Fibroblast of lung (primary cell): ENCODE data around the gene EXOSC5. TPM values are rescaled to one million over a fixed set of nuclear protein-coding genes. Genes with fewer than 3 reads are reported as not detected.

Experiments used
- DNase-seq, 2 donors: peaks; one replicate each; pipeline versions ENCODE4 v3.0.0 to v3.0.0-alpha.2; 2010; ENCODE audit warnings: low read depth in 2 of 2
- H2AFZ ChIP-seq: 2 replicates; pipeline ENCODE4 v1.5.1; 2012; ENCODE audit warnings: low read length, control low read depth, inconsistent platforms
- H3K27ac ChIP-seq: 2 replicates; pipeline ENCODE4 v1.5.1; 2011; ENCODE audit warnings: low read length, control low read depth; ENCODE audit not compliant: insufficient read depth
- H3K27me3 ChIP-seq: 2 replicates; pipeline ENCODE4 v1.5.1; 2011; ENCODE audit warnings: mild to moderate bottlenecking, low read length; ENCODE audit not compliant: control insufficient read depth, insufficient read depth
- H3K36me3 ChIP-seq: 2 replicates; pipeline ENCODE4 v1.5.1; 2011; ENCODE audit warnings: low read length; ENCODE audit not compliant: control insufficient read depth, insufficient read depth
- H3K4me1 ChIP-seq: 2 replicates; pipeline ENCODE4 v1.5.1; 2011; ENCODE audit warnings: low read length; ENCODE audit not compliant: control insufficient read depth, insufficient read depth; ENCODE audit errors: extremely low read depth
- H3K4me2 ChIP-seq: 2 replicates; pipeline ENCODE4 v1.5.1; 2011; ENCODE audit warnings: low read length, control low read depth; ENCODE audit not compliant: insufficient read depth; ENCODE audit errors: extremely low read depth
- H3K4me3 ChIP-seq, 4 experiments: fragments of 200-600 bp in 1 of 4; sonication (generic) in 1 of 4; replicated peaks in 1 of 4; 2 replicates each; pipeline ENCODE4 v1.5.1; 2011 to 2016; ENCODE audit warnings: low read length in 4 of 4, low read depth in 3 of 4, mild to moderate bottlenecking in 3 of 4, control low read depth in 2 of 4, inconsistent platforms in 1 of 4, mixed read lengths in 1 of 4; ENCODE audit not compliant: insufficient read depth in 1 of 4; ENCODE audit errors: control extremely low read depth in 1 of 4
- H3K79me2 ChIP-seq: 2 replicates; pipeline ENCODE4 v1.5.1; 2012; ENCODE audit warnings: mild to moderate bottlenecking, low read length, inconsistent platforms; ENCODE audit not compliant: control insufficient read depth, insufficient read depth
- H3K9ac ChIP-seq: 2 replicates; pipeline ENCODE4 v1.5.1; 2011; ENCODE audit warnings: mild to moderate bottlenecking, low read length, control low read depth; ENCODE audit not compliant: insufficient read depth
- H3K9me3 ChIP-seq: 2 replicates; pipeline ENCODE4 v1.5.1; 2012; ENCODE audit warnings: low read depth, low read length; ENCODE audit not compliant: control insufficient read depth, insufficient read depth
- H4K20me1 ChIP-seq: 2 replicates; pipeline ENCODE4 v1.5.1; 2011; ENCODE audit warnings: low read length; ENCODE audit not compliant: control insufficient read depth, insufficient read depth; ENCODE audit errors: extremely low read depth
- EZH2 ChIP-seq: IDR thresholded peaks from 2 replicates; pipeline ENCODE4 v1.5.1; 2012; ENCODE audit warnings: low read length, control low read depth, mild to moderate bottlenecking; ENCODE audit errors: missing control alignments
- polyA plus RNA-seq, 2 donors: library from polyadenylated mRNA; depleted of rRNA in 1 of 2; stranded (reverse) in 1 of 2; unstranded in 1 of 2; fragments of >200 nt; gene quantifications; 2 replicates each; pipeline ENCODE4 v1.2.1, GENCODE V29; 2011 to 2012; ENCODE audit warnings: missing spikeins in 1 of 2
- total RNA-seq: library from RNA; depleted of rRNA; stranded (reverse); fragments of >200 nt; gene quantifications from 2 replicates; pipeline ENCODE4 v1.2.1, GENCODE V29; 2014
- TF ChIP-seq, protein P1 (sequence below), 2 donors: IDR thresholded peaks in 1 of 2; conservative IDR thresholded peaks in 1 of 2; 1 replicate in 1 of 2; 2 replicates in 1 of 2; pipeline ENCODE4 v1.5.1; 2011 to 2012; ENCODE audit warnings: low read length in 2 of 2, control low read depth in 1 of 2, inconsistent platforms in 1 of 2, low read depth in 1 of 2, mild to moderate bottlenecking in 1 of 2

Gene EXOSC5
- total and polyA plus RNA-seq, 2 donors (not counting 1 experiment from before 2014, with no cell fraction given) = 5.0 to 10.7 TPM

- no peaks in the 10 kb centered on the region for H3K27me3 ChIP-seq
- H3K9ac ChIP-seq = no peak overlapping the region
- H2AFZ ChIP-seq = no peak overlapping the region
- peaks cover 9% of the 10 kb centered on the region for H3K4me1 ChIP-seq
- no peaks in the 10 kb centered on the region for H3K79me2 ChIP-seq
- DNase-seq = no peak
- peaks cover 10% of the 10 kb centered on the region for H3K36me3 ChIP-seq
- no peaks in the 10 kb centered on the region for H3K9me3 ChIP-seq
- H3K4me2 ChIP-seq = no peak overlapping the region
- H3K27ac ChIP-seq = no peak overlapping the region
- H4K20me1 ChIP-seq = no peaks in the 10 kb centered on the region
- no peak overlapping the region for H3K4me3 ChIP-seq
- TF ChIP-seq, protein P1, sequence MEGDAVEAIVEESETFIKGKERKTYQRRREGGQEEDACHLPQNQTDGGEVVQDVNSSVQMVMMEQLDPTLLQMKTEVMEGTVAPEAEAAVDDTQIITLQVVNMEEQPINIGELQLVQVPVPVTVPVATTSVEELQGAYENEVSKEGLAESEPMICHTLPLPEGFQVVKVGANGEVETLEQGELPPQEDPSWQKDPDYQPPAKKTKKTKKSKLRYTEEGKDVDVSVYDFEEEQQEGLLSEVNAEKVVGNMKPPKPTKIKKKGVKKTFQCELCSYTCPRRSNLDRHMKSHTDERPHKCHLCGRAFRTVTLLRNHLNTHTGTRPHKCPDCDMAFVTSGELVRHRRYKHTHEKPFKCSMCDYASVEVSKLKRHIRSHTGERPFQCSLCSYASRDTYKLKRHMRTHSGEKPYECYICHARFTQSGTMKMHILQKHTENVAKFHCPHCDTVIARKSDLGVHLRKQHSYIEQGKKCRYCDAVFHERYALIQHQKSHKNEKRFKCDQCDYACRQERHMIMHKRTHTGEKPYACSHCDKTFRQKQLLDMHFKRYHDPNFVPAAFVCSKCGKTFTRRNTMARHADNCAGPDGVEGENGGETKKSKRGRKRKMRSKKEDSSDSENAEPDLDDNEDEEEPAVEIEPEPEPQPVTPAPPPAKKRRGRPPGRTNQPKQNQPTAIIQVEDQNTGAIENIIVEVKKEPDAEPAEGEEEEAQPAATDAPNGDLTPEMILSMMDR (conservative IDR thresholded peaks at IDR 0.05 in 1 of 2, IDR thresholded peaks at IDR 0.05 in 1 of 2; ENCODE audit: low read depth in 1 of 2, low read length in 2 of 2) = no peak
- no peak for TF ChIP-seq EZH2
Observed at GRCh38 chr19:41430922-41431321, 33.8 kb upstream of the EXOSC5 start.

DNA sequence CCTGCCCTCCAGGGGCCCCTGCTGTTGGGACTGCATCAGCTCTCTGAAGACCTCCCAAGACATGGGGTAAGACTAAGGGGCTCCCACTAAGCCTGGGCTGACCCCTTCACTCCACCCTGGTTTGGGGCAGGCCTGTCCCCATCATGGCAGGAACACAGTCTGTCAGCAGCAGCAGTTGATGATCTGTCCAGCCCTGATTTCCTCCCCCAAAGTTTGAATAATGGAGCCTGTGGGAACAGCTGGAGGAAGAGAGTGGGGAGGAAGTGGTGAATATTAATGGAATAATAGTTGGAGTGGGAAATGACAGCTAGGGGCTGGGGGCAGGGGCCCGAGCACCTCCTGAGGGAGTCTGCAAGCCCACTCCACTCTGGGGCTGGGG is 31.3 kb upstream of the EXOSC5 start:
- H3K4me1 ChIP-seq = peaks cover 9% of the 10 kb centered on the region
- no peaks in the 10 kb centered on the region for H4K20me1 ChIP-seq
- no peak for DNase-seq
- H3K9me3 ChIP-seq = no peaks in the 10 kb centered on the region
- peak overlapping the region in 1 of 4 experiments; percentile 60 for H3K4me3 ChIP-seq
- no peak overlapping the region for H3K27ac ChIP-seq
- H3K79me2 ChIP-seq = no peaks in the 10 kb centered on the region
- peaks cover 21% of the 10 kb centered on the region for H3K36me3 ChIP-seq
- TF ChIP-seq EZH2 = no peak
- TF ChIP-seq, protein P1 (conservative IDR thresholded peaks at IDR 0.05 in 1 of 2, IDR thresholded peaks at IDR 0.05 in 1 of 2; ENCODE audit: low read depth in 1 of 2, low read length in 2 of 2) = no peak
- H2AFZ ChIP-seq = no peak overlapping the region
- H3K9ac ChIP-seq = no peak overlapping the region
- H3K27me3 ChIP-seq = no peaks in the 10 kb centered on the region
- peak overlapping the region; percentile 66 for H3K4me2 ChIP-seq

- Histone ChIP-seq H3K79me2 (no peaks in the 10 kb centered on the region), H3K27ac (peak overlapping the region; percentile 44), H3K9me3 (no peaks in the 10 kb centered on the region), H3K4me2 (peak overlapping the region; percentile 66), H3K9ac (no peak overlapping the region), H3K36me3 (peaks cover 21% of the 10 kb centered on the region), H3K4me1 (peaks cover 9% of the 10 kb centered on the region), H2AFZ (peak overlapping the region; percentile 34), H3K4me3 (peak overlapping the region; percentile 4 to 60 (median 18)), H3K27me3 (no peaks in the 10 kb centered on the region), H4K20me1 (no peaks in the 10 kb centered on the region)
- peak in 1 of 2 donors; percentile 27 for DNase-seq
- TF ChIP-seq, protein P1 (conservative IDR thresholded peaks at IDR 0.05 in 1 of 2, IDR thresholded peaks at IDR 0.05 in 1 of 2; ENCODE audit: low read depth in 1 of 2, low read length in 2 of 2) = no peak
- no peak for TF ChIP-seq EZH2
Observed at GRCh38 chr19:41427647-41428480, 30.7 kb upstream of the EXOSC5 start.
